ENCODE data around the gene MRPL40. TPM values are rescaled to one million over a fixed set of nuclear protein-coding genes. Genes with fewer than 3 reads are reported as not detected.

MRPL40 gene
- total RNA-seq, 1 experiment from 2014 or later = 40.1 TPM

- Histone ChIP-seq H3K27me3 (ENCODE audit: insufficient read depth, low read length) (no peaks in the 10 kb centered on the region), H4K20me1 (ENCODE audit: insufficient read depth) (peaks cover 10% of the 10 kb centered on the region), H2AFZ (ENCODE audit: low read depth, low read length, poor library complexity, severe bottlenecking) (no peak overlapping the region), H3K9ac (ENCODE audit: low read length) (no peak overlapping the region), H3K4me1 (ENCODE audit: control insufficient read depth in 1 of 2, insufficient read depth in 2 of 2, low read length in 2 of 2) (no peaks in the 10 kb centered on the region), H3K4me2 (ENCODE audit: low read length) (no peak overlapping the region), H3K79me2 (ENCODE audit: insufficient read depth, low read length) (peaks cover 96% of the 10 kb centered on the region), H3K9me3 (ENCODE audit: control insufficient read depth in 1 of 2, insufficient read depth in 1 of 2, low read depth in 1 of 2, low read length in 2 of 2) (no peaks in the 10 kb centered on the region), H3K36me3 (ENCODE audit: control insufficient read depth in 1 of 2, insufficient read depth in 2 of 2, low read length in 2 of 2) (no peaks in the 10 kb centered on the region), H3K9me2 (ENCODE audit: insufficient read depth) (no peaks in the 10 kb centered on the region), H3K4me3 (replicated peaks in 1 of 2; ENCODE audit: low read depth in 1 of 2, low read length in 2 of 2) (no peak overlapping the region), H3K27ac (ENCODE audit: low read depth, low read length) (no peak overlapping the region)
- CTCF ChIA-PET = no interaction called here
- POLR2A ChIA-PET = no interaction called here
- RAD21 ChIA-PET (ENCODE audit: low non-redundant PET in 1 of 2, low total read pairs in 2 of 2, uncharacterized antibody in 2 of 2, unreplicated experiment in 2 of 2) = no interaction called here
- TF ChIP-seq, protein P1, sequence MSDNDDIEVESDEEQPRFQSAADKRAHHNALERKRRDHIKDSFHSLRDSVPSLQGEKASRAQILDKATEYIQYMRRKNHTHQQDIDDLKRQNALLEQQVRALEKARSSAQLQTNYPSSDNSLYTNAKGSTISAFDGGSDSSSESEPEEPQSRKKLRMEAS (IDR thresholded peaks at IDR 0.05) = no peak
- TF ChIP-seq, protein P2, sequence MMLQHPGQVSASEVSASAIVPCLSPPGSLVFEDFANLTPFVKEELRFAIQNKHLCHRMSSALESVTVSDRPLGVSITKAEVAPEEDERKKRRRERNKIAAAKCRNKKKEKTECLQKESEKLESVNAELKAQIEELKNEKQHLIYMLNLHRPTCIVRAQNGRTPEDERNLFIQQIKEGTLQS (IDR thresholded peaks at IDR 0.05) = no peak
- TF ChIP-seq FOSL1 (IDR thresholded peaks at IDR 0.05; ENCODE audit: low read depth) (no peak), SIN3A (IDR thresholded peaks at IDR 0.05; ENCODE audit: low read depth) (no peak), EZH2 (IDR thresholded peaks at IDR 0.05) (no peak), TCF7L2 (IDR thresholded peaks at IDR 0.05; ENCODE audit: borderline replicate concordance, extremely low read depth, insufficient read depth, insufficient read length) (no peak), RAD21 (IDR thresholded peaks at IDR 0.05; ENCODE audit: low read depth) (no peak), CEBPB (IDR thresholded peaks at IDR 0.05; ENCODE audit: low read depth) (no peak), CBX3 (IDR thresholded peaks at IDR 0.05; ENCODE audit: low read depth) (no peak), JUND (IDR thresholded peaks at IDR 0.05) (no peak), POLR2AphosphoS5 (IDR thresholded peaks at IDR 0.05; ENCODE audit: low read depth, low read length) (no peak), ZFX (IDR thresholded peaks at IDR 0.05) (no peak), EGR1 (IDR thresholded peaks at IDR 0.05; ENCODE audit: low read depth) (no peak)
- DNase-seq (ENCODE audit: low read depth, low spot score) = no peak
- no TSS peak for BruUV-seq (replicated peaks)
- ATAC-seq = no peak
- intact Hi-C loops (cut with micrococcal nuclease) = no loop called here
Measured at GRCh38 chr22:19419086-19419463, 13.3 kb upstream of the MRPL40 start.
